GM12875 (cell line): Measurements from ENCODE around the gene NOTCH1.

Experiments
- H3K4me3 ChIP-seq: one replicate; pipeline ENCODE4 v1.5.1; 2011; ENCODE audit warnings: low read depth, low read length, control low read depth
- CTCF ChIP-seq: IDR thresholded peaks from 2 replicates; pipeline ENCODE4 v1.5.1; 2011; ENCODE audit warnings: low read depth, mild to moderate bottlenecking, control low read depth, inconsistent platforms, low read length, moderate library complexity, borderline replicate concordance; ENCODE audit not compliant: insufficient read depth

The NOTCH1 gene

DNA sequence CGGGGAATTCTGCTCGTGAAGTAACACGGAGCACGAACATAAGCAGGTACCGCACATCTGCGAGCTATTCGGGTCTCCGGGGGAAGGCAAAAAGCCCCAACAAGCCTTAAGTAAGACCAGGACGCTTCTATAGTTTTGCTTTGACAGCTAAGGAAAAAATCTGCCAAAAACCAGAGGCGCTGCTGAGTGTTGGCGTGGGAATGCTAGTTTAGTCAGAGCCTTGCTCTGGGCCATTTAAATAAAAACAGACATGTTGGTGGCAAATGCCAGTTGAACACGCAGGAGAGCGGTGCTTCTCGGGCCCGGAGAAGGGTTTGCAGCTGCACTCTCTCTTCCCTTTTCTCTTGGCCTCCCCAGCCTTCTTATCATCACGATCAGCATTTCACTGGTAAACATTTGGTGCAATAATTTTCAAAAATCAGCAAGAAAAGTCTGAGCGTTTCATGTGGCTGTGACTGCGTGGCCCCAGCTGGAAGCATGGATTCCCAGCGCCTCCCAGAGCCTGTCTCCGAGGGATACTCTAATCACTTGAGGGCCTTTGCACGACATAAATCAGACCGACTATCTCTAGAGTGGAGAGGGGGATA is 6.4 kb upstream of the NOTCH1 start:
- H3K4me3 ChIP-seq = peak overlapping the region; percentile 6
- no peak for TF ChIP-seq CTCF

GRCh38 chr9:136551401-136552116 is 5.7 kb upstream of the NOTCH1 start:
- TF ChIP-seq CTCF = no peak
- no peak overlapping the region for H3K4me3 ChIP-seq

DNA sequence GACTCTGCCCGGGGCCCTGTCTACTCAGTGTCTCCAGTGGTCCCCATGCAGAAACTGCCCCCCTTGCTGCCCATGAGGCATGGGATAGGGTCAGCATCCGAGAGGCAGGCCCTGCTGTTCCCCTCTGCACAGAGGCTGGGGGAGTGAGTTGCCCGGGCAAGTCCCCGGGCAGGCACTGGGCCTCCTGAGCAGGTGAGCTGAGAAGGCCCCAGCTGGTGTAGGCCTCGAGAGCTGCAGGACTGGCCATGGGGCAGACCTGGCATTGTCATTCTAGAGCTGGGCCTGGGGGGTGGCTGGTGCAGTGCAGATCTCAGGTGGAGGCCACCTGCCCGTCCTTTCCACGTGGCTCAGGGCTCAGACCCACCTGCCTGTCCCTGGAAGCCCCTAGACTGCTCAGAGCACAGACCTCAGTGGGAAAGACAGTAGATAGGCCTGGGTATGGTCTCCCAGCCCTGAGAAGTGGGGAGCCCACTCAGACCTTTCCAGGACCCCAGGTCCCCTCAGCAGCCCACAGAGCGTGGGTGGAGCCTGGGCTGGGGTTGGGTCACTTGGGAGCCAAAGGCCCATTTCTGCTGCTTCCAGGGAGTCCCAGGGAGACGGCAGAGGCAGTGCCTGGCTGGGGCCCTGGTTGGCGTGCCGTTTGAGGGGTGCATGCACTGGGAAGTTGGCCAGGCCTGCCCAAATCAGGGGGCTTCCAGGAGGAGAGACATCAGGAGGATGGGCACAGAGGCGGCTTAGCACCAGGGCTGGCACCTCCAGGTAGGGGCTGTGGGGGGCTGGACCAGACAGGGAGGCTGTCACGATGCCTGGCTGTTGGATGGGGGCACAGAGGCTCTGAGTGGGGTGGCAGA is 4.8 kb upstream of the NOTCH1 start:
- H3K4me3 ChIP-seq = no peak overlapping the region
- no peak for TF ChIP-seq CTCF

DNA sequence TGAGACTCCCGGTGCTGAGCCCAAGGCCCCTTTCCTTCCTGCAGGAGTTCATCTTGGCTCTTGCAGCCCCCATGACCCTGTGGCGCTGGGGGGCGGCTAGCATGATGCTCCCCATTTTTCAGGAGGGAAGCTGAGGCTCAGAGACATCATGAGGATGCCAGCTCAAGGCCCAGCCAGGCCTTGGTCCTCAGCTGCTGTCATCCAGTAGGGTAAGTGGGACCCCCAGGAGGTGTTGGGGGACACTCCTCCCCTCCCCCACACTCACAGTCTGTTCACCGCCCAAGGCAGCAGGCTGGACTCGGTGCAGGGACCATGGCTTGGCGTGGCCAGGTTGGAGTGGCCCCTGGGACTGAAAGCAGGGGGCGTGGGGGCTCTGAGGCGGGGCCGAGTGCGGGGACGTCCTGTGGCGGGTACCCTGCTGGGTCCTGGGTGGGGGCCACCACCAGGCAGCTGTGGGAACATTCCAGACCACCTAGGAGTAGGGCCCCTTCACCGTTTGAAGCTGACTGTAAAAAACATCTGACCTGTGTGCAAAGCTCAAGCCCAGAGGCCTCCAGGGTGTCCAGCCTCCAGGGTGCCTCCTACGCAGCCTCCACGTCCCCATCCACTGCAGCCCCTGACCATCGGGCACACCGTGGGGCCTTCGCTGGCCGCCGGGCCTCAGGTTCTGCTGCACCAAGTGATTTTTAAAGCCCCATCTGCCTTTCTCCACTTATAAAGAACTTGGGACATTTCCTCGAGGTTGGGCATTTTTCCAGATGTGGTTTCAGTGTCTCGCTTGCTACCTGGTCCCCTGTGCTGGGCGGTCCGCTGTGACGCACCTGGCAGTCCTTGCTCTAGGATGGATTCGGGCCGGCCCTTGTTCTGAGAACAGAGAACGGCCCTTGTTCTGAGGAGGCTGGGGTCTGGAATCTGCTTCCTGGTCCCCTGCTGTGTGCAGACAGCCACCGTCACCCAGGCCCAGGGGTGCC is 3.4 kb upstream of the NOTCH1 start:
- TF ChIP-seq CTCF = no peak
- no peak overlapping the region for H3K4me3 ChIP-seq

- no peak for TF ChIP-seq CTCF
- H3K4me3 ChIP-seq = no peak overlapping the region
These were observed 1.8 kb upstream of the NOTCH1 start for GRCh38 chr9:136547508-136548215.
